CD4-positive, alpha-beta T cell (primary cell): ENCODE data around the gene DZIP3. TPM values are rescaled to one million over a fixed set of nuclear protein-coding genes. Genes with fewer than 3 reads are reported as not detected.

Experiments
- ATAC-seq: fragments of 200-7000 bp; cut with Tn5 transposase; one replicate; pipeline ENCODE4 v1.10.0; 2022; ENCODE audit warnings: mild to moderate bottlenecking; ENCODE audit not compliant: poor library complexity
- CTCF ChIA-PET: fragments of 350-600 bp; sonication (Branson Sonifier 250); formaldehyde crosslinking; loops from one replicate; lab custom pipeline; 2021; ENCODE audit warnings: antibody characterized with exemption, inconsistent platforms; lab: Charles Lee
- POLR2A ChIA-PET: fragments of 350-600 bp; sonication (Branson Sonifier 250); formaldehyde crosslinking; loops from one replicate; lab custom pipeline; 2021; ENCODE audit warnings: antibody characterized with exemption, inconsistent platforms; lab: Charles Lee
- DNase-seq, 14 experiments: peaks; one replicate each; pipeline ENCODE4 v3.0.0-alpha.2; 2013 to 2020; ENCODE audit warnings: mixed read lengths in 2 of 14
- H3K27ac ChIP-seq, 2 donors: one replicate each; pipeline versions ENCODE4 v1.5.1 to v1.7.0; 2013; ENCODE audit warnings: low read length in 2 of 2, low read depth in 1 of 2, mild to moderate bottlenecking in 1 of 2
- H3K27me3 ChIP-seq, 2 experiments: 1 replicate in 1 of 2; 2 replicates in 1 of 2; pipeline versions ENCODE4 v1.6.1 to v1.7.0; 2013; ENCODE audit warnings: low read length in 2 of 2, control low read depth in 1 of 2, mild to moderate bottlenecking in 1 of 2, moderate library complexity in 1 of 2; ENCODE audit not compliant: insufficient read depth in 2 of 2, control insufficient read depth in 1 of 2
- H3K36me3 ChIP-seq: one replicate; pipeline ENCODE4 v1.6.1; 2013; ENCODE audit warnings: low read length, control low read depth; ENCODE audit not compliant: insufficient read depth
- H3K4me1 ChIP-seq: one replicate; pipeline ENCODE4 v1.6.1; 2013; ENCODE audit warnings: low read length, control low read depth; ENCODE audit not compliant: insufficient read depth
- H3K4me3 ChIP-seq: one replicate; pipeline ENCODE4 v1.5.1; 2013; ENCODE audit warnings: mild to moderate bottlenecking, low read length, moderate library complexity
- H3K9me3 ChIP-seq, 2 experiments: 1 replicate in 1 of 2; 2 replicates in 1 of 2; pipeline versions ENCODE4 v1.6.1 to v1.7.0; 2013; ENCODE audit warnings: low read length in 2 of 2, mild to moderate bottlenecking in 2 of 2, control low read depth in 1 of 2, moderate library complexity in 1 of 2; ENCODE audit not compliant: control insufficient read depth in 1 of 2, insufficient read depth in 1 of 2
- H3K27ac Mint-ChIP-seq: one replicate; pipeline ENCODE4 v1.8.0; 2020; ENCODE audit warnings: mixed read lengths
- H3K27me3 Mint-ChIP-seq: one replicate; pipeline ENCODE4 v1.8.0; 2021; ENCODE audit warnings: mixed read lengths
- H3K36me3 Mint-ChIP-seq: one replicate; pipeline ENCODE4 v1.8.0; 2021; ENCODE audit warnings: low read depth, mixed read lengths
- H3K4me1 Mint-ChIP-seq: one replicate; pipeline ENCODE4 v1.8.0; 2021; ENCODE audit warnings: low read depth, mixed read lengths
- H3K4me3 Mint-ChIP-seq: one replicate; pipeline ENCODE4 v1.8.0; 2020; ENCODE audit warnings: mild to moderate bottlenecking, mixed read lengths
- H3K9me3 Mint-ChIP-seq: one replicate; pipeline ENCODE4 v1.8.0; 2020; ENCODE audit warnings: mixed read lengths
- intact Hi-C, 2 experiments: fragments of 100-400 bp; cut with DNase I in 1 of 2; cut with micrococcal nuclease in 1 of 2; formaldehyde crosslinking; loops; one replicate each; pipeline versions ENCODE4 v1.15.1 to v1.9.0; 2023 to 2025; cut with DNase I, micrococcal nuclease
- total RNA-seq, 174 experiments: library from RNA in 2 of 174; stranded (reverse) in 2 of 174; gene quantifications; one replicate each; pipeline ENCODE4 v1.2.3 and lab custom pipeline; 2021 to 2026
- TF ChIP-seq, protein P1 (sequence below): fragments of 200-600 bp; IDR thresholded peaks from one replicate; pipeline ENCODE4 v1.8.0; 2022; ENCODE audit warnings: antibody characterized with exemption, mild to moderate bottlenecking

Gene DZIP3
- total RNA-seq, 2 experiments from 2014 or later: 12.2 to 14.5 TPM

DNA sequence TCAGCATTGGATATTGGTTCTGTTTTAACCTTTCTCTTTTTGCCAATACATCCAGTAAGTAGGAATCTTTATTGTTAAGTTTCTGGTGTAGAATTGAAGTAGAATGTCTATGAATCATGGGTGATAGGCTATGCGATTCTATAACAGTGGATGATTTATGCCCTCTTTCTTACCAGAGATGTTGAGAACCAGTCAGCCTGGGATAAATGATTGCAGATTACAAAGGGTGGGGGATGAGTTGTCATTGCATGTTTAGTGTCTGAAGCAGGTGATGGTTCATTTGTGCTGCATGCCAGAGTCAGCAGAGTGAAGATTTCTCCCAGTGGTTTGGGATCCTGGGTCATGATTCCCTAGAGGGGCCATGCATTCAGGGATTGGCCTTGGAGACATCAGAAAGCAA lies 153.4 kb downstream of the DZIP3 start:
- Mint-ChIP-seq H3K27me3 (no peaks in the 10 kb centered on the region), H3K4me3 (no peak overlapping the region), H3K27ac (no peak overlapping the region), H3K9me3 (no peaks in the 10 kb centered on the region), H3K4me1 (no peaks in the 10 kb centered on the region), H3K36me3 (no peaks in the 10 kb centered on the region)
- Histone ChIP-seq H3K4me1 (no peaks in the 10 kb centered on the region), H3K27me3 (no peaks in the 10 kb centered on the region), H3K9me3 (no peaks in the 10 kb centered on the region), H3K36me3 (no peaks in the 10 kb centered on the region), H3K4me3 (no peak overlapping the region), H3K27ac (no peak overlapping the region)
- ATAC-seq (no peak), DNase-seq (no peak)
- TF ChIP-seq, protein P1, sequence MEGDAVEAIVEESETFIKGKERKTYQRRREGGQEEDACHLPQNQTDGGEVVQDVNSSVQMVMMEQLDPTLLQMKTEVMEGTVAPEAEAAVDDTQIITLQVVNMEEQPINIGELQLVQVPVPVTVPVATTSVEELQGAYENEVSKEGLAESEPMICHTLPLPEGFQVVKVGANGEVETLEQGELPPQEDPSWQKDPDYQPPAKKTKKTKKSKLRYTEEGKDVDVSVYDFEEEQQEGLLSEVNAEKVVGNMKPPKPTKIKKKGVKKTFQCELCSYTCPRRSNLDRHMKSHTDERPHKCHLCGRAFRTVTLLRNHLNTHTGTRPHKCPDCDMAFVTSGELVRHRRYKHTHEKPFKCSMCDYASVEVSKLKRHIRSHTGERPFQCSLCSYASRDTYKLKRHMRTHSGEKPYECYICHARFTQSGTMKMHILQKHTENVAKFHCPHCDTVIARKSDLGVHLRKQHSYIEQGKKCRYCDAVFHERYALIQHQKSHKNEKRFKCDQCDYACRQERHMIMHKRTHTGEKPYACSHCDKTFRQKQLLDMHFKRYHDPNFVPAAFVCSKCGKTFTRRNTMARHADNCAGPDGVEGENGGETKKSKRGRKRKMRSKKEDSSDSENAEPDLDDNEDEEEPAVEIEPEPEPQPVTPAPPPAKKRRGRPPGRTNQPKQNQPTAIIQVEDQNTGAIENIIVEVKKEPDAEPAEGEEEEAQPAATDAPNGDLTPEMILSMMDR: no peak
- ChIA-PET POLR2A (no interaction called here), CTCF (no interaction called here)
- intact Hi-C loops: no loop called here

Other genes starting within 250 kb of the DZIP3 start
- under 1 TPM; 0.05 to 0.08 TPM for gene MYH15, start 79.1 kb upstream of the DZIP3 start, total RNA-seq
- 1 to 10 TPM; 2.7 to 3.9 TPM for gene CIP2A, start 284 bp upstream of the DZIP3 start, total RNA-seq
- not detected for gene RETNLB, start 167.7 kb downstream of the DZIP3 start, total RNA-seq
- 10 to 100 TPM; 82.6 to 88.8 TPM for gene TRAT1, start 233.1 kb downstream of the DZIP3 start, total RNA-seq